HG03457 (cell line): ENCODE measurements around the gene FBN2.
"Not testable (repeated sequence)": the region's sequence is repeated elsewhere in the genome, so short reads cannot be mapped to it uniquely, and the experiment has no call there.

Experiments used
- ATAC-seq: cut with Tn5 transposase; IDR thresholded peaks from one replicate; pipeline ENCODE4 v1.9.1; 2021; ENCODE audit warnings: moderate number of reproducible peaks; ENCODE audit not compliant: unreplicated experiment

FBN2 gene

GRCh38 chr5:128535251-128535650 lies 2.8 kb downstream of the FBN2 start:
- no peak for ATAC-seq

- no peak for ATAC-seq
These were observed 3.3 kb downstream of the FBN2 start for GRCh38 chr5:128534726-128535125.

GRCh38 chr5:128532776-128533175 lies 5.3 kb downstream of the FBN2 start:
- no peak for ATAC-seq

- ATAC-seq = no peak
These were observed 5.9 kb downstream of the FBN2 start for GRCh38 chr5:128532127-128532526.

GRCh38 chr5:128528637-128529255 lies 9.3 kb downstream of the FBN2 start:
- no peak for ATAC-seq

- no peak for ATAC-seq
These were observed 9.9 kb downstream of the FBN2 start for GRCh38 chr5:128528126-128528525.

GRCh38 chr5:128527077-128527476 lies 11.0 kb downstream of the FBN2 start:
- ATAC-seq = no peak

GRCh38 chr5:128522336-128522735 lies 15.7 kb downstream of the FBN2 start:
- ATAC-seq = no peak

- ATAC-seq = no peak
These were observed 18.2 kb downstream of the FBN2 start for GRCh38 chr5:128519827-128520226.

- no peak for ATAC-seq
These were observed 21.1 kb downstream of the FBN2 start for GRCh38 chr5:128516978-128517377.

GRCh38 chr5:128513806-128514205 lies 24.2 kb downstream of the FBN2 start:
- no peak for ATAC-seq

- ATAC-seq = no peak
These were observed 25.2 kb downstream of the FBN2 start for GRCh38 chr5:128512894-128513293.

GRCh38 chr5:128506643-128507042 lies 31.4 kb downstream of the FBN2 start:
- ATAC-seq = no peak

GRCh38 chr5:128503727-128504126 lies 34.3 kb downstream of the FBN2 start:
- not testable (repeated sequence) for ATAC-seq

- ATAC-seq = no peak
These were observed 39.1 kb downstream of the FBN2 start for GRCh38 chr5:128498844-128499455.

- no peak for ATAC-seq
These were observed 43.5 kb downstream of the FBN2 start for GRCh38 chr5:128494516-128494915.

GRCh38 chr5:128493657-128494329 lies 44.3 kb downstream of the FBN2 start:
- no peak for ATAC-seq

GRCh38 chr5:128491291-128491690 lies 46.8 kb downstream of the FBN2 start:
- no peak for ATAC-seq

GRCh38 chr5:128490761-128491160 lies 47.3 kb downstream of the FBN2 start:
- no peak for ATAC-seq

GRCh38 chr5:128487041-128487440 lies 51.0 kb downstream of the FBN2 start:
- ATAC-seq = no peak

- no peak for ATAC-seq
These were observed 54.3 kb downstream of the FBN2 start for GRCh38 chr5:128483738-128484137.

- ATAC-seq = no peak
These were observed 57.0 kb downstream of the FBN2 start for GRCh38 chr5:128480906-128481633.
